Bronchial epithelial cell (primary cell): Measurements from ENCODE around the gene TCF4. TPM values are rescaled to one million over a fixed set of nuclear protein-coding genes. Genes with fewer than 3 reads are reported as not detected.

Experiments used
- DNase-seq: peaks from one replicate; pipeline ENCODE4 v3.0.0-alpha.2; 2010; ENCODE audit warnings: low read depth
- FAIRE-seq: peaks from 2 replicates; lab custom pipeline; 2011; peaks lifted over from hg19 to GRCh38; lab: Jason Lieb, UNC
- H3K27me3 ChIP-seq: 2 replicates; pipeline ENCODE4 v1.5.1; 2011; ENCODE audit warnings: low read length; ENCODE audit not compliant: control insufficient read depth, insufficient read depth
- H3K36me3 ChIP-seq: 2 replicates; pipeline ENCODE4 v1.5.1; 2011; ENCODE audit warnings: low read length; ENCODE audit not compliant: control insufficient read depth, insufficient read depth
- H3K4me3 ChIP-seq: 2 replicates; pipeline ENCODE4 v1.5.1; 2011; ENCODE audit warnings: mild to moderate bottlenecking, low read depth, low read length, control low read depth
- CTCF ChIP-seq: IDR thresholded peaks from 2 replicates; pipeline ENCODE4 v1.5.1; 2011; ENCODE audit warnings: mild to moderate bottlenecking, moderate library complexity, low read length, control low read depth, inconsistent platforms; ENCODE audit not compliant: insufficient read depth, severe bottlenecking
- total RNA-seq: library from RNA; depleted of rRNA; stranded (reverse); fragments of >200 nt; gene quantifications from 2 replicates; pipeline ENCODE4 v1.2.1, GENCODE V29; 2014

TCF4 gene
- total RNA-seq, 1 donor from 2014 or later = 10.0 TPM

DNA sequence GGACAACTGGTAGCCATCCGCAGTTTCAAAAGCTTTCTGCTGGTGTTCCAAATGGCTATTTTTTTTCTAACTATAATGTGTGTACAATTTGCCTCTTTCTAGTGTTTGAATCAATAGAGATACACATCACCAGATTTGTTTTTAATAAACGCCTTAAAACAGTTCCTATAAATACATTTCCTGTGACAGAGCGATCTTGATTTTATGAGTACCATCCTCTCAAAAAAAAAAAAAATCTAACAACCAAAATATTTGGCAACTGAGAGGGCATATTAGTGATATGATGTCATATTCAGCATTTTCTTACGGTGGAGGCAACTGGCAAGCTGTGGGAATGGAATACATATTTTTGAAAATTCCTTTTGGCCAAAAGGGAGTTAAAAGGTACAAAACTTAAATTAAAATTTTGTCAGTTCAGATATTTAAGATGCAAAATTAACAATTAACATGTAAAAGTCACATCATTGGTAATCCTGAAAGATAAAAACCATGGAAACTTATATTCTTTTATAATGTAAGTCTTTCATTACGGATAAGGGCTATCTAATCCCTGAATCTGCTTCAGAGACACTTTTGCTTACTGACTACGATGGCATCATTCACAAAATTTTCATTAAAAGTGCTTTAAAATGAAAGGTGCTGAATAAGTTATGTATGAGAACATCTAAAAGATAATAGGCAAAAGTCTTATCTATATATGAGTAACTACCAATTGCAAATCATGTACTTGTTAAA, 268.4 kb downstream of the TCF4 start:
- H3K4me3 ChIP-seq = no peak overlapping the region
- FAIRE-seq = no peak
- DNase-seq = no peak
- H3K27me3 ChIP-seq = no peaks in the 10 kb centered on the region
- TF ChIP-seq CTCF = no peak
- H3K36me3 ChIP-seq = no peaks in the 10 kb centered on the region

DNA sequence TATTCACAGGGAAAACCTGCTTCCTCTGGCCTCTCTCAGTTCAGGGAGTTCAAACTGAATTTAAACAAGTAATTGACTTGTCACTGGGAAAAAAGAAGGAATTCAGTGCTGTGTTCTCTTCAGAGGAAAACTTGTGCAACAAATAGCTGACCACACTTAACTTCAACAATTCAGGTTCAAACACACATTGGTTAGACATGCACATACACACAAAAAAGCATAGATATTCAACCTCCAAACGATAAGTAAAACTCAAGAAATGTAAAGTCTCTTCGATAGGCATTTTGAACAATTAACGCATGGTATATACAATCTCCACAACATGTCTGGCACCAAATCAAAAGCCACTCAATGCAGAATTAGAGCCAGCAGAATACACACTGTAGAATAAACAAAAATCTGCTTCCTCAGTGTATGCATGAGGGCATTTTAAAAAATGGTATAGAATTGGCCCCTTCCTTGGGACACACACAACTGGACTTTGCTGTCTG, 269.0 kb downstream of the TCF4 start:
- no peaks in the 10 kb centered on the region for H3K27me3 ChIP-seq
- TF ChIP-seq CTCF = no peak
- FAIRE-seq = no peak
- no peak overlapping the region for H3K4me3 ChIP-seq
- no peaks in the 10 kb centered on the region for H3K36me3 ChIP-seq
- no peak for DNase-seq

DNA sequence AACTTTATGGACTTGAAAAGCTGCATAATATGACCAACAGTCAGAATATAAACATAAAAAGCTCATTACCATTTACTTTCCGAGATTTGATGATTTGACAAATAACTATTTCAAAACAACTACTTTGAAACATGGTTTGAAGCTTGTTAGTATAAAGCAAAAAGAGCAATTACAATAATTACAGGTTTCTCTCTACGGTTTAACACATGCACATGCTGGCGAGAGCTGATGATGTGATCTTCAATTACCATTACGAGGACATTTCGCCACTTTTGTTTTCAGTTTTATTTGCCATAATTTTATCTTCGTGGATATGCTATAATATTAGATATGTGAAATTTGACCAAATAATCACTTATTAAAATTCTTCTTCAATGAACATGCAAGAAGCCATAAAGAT, 270.1 kb downstream of the TCF4 start:
- no peaks in the 10 kb centered on the region for H3K27me3 ChIP-seq
- TF ChIP-seq CTCF = no peak
- no peak for DNase-seq
- H3K4me3 ChIP-seq = no peak overlapping the region
- no peak for FAIRE-seq
- H3K36me3 ChIP-seq = no peaks in the 10 kb centered on the region

DNA sequence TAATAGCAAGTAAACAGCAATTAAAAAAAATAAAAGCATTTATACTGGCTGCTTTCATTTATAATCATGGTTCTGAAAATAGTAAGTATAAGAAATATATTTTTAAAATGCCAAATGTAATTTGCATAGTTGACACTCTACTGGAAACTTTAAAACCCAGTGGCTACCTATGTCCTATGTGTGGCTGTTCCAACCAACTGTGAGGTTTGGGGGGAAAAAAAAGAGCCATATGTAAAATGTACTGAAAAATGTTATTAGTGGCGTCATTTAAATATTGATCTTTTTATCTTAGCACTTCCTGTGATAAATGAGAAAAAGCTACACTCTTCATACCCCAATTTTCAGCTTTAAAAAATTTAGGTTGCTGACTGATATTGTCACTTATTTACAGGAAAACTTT, 270.7 kb downstream of the TCF4 start:
- no peaks in the 10 kb centered on the region for H3K27me3 ChIP-seq
- TF ChIP-seq CTCF = no peak
- no peaks in the 10 kb centered on the region for H3K36me3 ChIP-seq
- DNase-seq (no peak), FAIRE-seq (no peak)
- no peak overlapping the region for H3K4me3 ChIP-seq

DNA sequence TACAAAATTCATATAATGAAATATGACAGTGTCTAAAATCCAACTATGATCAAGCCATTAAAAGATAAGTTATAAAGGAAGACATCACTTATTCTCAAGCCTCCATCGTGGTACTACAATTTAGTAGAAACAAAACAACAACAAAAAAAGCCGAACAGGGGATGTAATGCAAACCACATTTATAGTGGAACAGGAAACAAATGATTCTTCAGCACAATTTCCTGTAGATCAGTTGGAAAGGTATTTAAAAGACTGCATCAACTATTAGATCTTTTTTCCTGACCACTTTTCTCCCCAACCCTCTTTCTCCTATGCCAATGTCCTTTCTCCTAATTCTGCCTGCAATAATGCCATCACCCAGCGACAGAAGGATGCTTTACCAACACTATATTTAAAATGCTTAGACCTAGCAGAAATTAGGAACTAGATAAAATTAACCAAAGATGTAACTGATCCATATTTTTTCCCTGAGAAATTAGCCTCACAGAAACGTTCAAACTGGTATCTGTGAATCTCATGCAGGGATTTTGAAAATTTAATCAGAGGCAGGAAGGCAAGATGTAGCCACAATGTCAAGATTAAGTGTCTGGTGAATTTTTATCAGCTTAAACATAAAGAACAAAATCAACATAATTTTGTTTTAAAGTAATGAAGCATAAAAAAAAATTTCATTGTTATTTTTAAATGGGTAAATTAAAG, 271.4 kb downstream of the TCF4 start:
- no peaks in the 10 kb centered on the region for H3K27me3 ChIP-seq
- FAIRE-seq (no peak), DNase-seq (no peak)
- no peaks in the 10 kb centered on the region for H3K36me3 ChIP-seq
- H3K4me3 ChIP-seq = no peak overlapping the region
- no peak for TF ChIP-seq CTCF
